ENCODE results near the gene PKD1L1.

PKD1L1 gene

DNA sequence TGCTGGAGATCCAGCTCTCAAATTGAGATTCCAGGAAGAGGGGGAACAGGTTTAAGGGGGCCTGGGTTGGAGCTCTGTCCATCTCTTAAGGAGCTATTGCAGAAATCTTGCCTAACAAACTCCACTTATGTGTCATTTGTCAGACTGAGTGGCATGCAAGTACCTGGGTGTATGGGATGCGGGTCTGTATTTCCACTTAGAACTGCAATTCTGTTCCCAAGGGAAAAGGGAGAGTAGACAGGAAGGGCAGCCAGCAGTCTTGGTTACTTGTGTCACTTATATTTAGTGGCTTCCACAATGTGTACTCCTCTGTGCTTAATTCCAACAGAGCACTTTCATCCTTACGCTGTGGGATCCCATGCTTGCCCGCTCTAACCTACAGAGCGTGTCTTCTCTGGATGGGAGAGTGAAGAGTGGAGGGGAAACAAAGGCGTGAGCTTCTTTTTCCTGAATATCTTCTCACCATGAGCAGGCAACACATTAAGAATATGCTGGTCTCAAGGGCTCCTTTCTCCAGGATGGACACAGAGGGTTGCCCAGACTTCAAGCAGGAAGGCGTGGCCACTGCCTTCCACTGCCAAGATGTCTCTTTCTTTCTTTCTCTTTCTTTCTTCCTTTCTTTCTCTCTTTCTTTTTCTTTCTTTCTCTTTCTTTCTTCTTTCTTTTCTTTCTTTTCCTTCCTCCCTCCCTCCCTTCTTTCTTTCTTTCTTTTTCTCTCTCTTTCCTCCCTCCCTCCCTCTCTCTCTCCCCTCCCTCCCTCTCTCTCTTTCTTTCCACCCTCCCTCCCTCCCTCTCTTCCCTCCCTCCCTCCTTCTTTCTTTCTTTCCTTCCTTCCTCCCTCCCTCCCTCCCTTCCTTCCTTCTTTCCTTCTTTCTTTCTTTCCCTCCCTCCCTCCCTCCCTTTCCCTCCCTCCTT is 212.6 kb downstream of the PKD1L1 start:
- DNase-seq (ENCODE audit: low read depth) = no peak

- DNase-seq (ENCODE audit: low read depth) = no peak
Measured at GRCh38 chr7:47734949-47735291, 213.3 kb downstream of the PKD1L1 start.

DNA sequence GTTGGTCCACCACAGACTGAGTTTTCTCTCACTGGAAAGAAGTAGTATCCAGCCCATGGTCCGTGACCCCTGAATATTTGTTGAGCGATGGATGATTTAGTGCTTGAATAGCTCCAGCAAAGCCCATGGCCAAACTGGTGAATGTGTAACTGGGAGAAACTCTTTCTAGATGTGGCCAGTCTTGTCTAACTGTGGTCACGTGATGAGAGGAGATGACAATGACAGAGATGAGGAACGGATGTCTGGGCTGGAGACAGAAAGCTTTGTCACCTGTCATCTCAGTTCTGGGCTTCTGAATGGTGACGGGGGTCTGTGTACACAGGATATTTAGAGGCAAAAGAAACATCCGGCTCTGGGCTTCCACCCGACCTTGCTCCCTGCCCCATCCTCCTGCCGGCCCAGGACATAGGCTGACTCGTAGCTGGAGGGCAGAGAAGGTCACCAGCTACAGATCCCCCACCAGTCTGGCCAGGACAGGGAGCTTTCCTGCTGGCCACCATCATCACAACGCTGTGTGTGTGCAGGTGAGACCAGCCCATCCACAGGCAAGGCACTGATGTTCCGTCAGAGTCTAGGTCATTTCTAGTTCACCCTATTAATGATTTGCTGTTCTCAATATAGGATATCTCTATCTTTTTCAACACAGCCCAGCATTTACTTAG is 213.8 kb downstream of the PKD1L1 start:
- no peak for DNase-seq (ENCODE audit: low read depth)

DNA sequence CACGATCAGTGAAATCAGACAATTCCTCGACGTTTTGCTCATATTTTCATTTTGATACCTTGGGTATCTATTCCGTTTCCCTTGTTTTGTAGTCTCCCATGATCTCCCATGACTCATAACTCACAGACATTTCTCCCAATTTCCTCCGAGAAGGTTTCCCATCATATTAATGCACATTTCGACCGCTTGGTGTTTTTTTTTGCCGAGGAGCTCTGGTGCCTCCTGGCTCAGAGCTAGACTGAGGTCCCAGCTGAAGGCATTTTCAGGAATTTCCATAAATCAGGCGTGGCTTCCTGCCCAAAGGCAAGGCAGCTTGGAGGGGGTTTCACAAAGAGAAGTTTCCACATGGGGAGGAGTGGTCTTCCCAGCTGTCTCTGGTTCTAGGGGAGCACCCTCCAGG is 218.1 kb downstream of the PKD1L1 start:
- no peak for DNase-seq (ENCODE audit: low read depth)

DNA sequence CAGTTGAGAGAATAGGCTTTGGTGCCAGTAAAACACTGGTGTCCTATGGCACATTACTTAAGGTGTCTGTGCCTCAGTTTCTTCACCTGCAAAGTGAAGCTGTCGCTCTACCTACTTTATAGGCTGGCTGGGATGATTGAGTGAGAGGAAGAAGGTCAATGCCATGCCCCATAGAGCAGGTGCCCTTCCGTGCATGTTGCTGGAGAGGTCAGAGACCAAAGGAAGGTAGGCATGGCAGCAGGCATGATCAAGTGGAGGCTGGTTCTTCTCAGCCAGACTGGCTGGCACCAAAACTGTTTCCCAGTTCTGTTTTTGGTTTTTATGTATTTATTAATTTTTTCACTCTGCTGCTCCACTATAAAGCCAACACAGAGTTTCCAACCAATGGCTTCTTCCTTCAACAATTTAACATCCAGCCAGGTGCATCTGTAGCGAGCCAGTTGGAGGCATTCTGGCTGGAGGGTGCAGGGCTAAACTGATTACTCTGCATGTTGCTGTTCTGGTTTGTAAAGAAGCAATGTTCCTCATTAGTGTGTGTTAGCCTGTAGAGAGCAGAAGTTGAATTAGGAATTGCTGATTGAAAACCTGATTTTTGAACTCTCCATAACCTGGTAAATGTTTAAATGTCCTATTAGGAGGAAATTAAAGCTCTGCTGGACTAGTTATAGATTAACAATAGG is 222.1 kb downstream of the PKD1L1 start:
- no peak for DNase-seq (ENCODE audit: low read depth)

DNA sequence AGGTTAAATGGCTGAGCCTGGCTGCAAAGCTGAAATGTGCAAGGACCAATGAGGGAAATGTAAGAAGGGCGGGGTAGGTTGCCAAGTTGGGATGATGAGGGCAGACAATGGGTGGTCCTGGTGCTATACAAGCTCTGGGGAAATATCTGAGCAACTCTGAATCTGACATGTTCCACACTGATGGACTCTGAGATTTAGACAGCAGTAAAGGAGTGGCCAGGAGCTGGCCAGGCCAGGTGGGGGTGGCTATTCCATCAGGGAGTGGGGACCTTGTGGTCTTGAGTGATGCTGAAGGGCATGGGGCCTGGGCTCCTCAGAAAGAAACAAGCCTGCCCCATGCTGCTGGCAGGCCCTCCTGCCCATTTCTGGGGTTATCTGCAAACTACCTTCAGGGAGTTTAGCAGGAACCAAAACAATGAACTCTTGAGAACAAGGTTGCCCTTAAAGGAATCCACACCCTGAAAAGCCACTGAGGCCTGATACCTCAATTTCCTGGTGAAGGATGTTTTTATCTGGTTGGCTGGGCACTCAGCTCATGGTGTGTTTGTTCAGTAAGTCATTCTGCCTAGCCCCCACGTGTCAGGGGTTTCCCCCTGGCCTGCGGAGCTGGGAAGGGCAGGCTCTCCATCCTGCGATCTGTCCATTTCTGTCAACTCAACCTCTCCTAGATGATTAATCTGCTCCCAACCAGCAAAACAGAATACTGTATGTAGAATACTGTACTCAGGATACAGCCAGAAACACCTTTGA is 223.1 kb downstream of the PKD1L1 start:
- DNase-seq (ENCODE audit: low read depth) = no peak
